GM19455 (cell line): Measurements from ENCODE around the gene SRGAP2B.
"Not testable (repeated sequence)": the region's sequence is repeated elsewhere in the genome, so short reads cannot be mapped to it uniquely, and the experiment has no call there.

Experiments used
- ATAC-seq: cut with Tn5 transposase; IDR thresholded peaks from one replicate; pipeline ENCODE4 v1.9.1; 2021; ENCODE audit not compliant: unreplicated experiment

SRGAP2B gene

GRCh38 chr1:145093517-145094149 is 1.5 kb downstream of the SRGAP2B start:
- not testable (repeated sequence) for ATAC-seq

DNA sequence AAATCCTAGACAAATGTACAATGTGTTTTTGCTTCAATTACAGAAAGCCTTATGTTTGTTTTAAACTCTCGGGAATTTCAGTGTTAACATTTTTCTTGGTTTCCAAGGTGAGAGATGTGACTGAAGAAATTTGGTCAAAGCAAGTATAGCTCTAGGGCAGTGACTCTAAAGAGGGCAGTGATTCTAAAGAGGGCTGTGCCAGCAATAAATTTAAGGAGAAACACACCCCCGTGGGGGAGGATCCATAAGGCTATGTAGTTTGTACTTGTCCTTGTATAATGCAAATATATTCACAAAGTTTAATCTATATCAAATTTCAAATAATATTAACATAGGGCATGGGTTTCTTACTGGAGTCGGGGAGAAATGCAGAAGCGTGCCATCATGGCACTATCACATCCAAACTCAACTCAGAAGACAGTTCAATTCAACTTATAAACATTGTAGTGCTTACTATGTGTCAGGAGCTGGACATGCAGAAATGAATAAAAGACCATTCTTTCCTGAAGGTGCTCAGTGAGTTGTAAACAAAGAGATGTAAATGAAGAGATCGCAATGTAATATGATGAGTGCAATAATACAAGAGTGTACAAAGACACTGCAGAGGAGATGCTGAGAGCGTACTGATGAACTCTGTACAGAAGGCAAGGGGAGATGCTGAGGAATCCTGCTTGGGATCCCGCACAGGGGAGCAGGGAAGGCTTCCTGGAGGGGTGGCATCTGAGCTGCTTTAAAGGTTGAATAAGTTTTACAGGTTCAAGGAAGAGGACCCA is 12.5 kb downstream of the SRGAP2B start:
- ATAC-seq, result not testable (repeated sequence)

DNA sequence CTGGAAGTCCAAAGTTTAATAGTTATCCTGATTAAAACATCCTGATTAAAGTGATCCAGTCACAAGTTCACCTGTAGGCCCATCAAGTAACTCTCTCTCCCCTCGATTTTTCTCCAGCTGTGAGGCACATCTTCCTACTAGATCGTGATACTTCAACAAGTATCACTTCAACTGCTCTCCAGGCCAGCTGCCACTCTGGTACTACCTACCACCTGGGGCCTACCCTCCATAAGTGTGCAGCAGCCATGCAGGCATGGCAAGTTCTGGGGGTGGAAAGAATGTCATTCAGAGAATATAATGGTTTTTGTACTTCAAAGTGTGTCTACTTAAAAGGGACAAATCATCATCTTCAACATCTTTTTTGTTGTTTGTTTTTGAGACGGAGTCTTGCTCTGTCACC is 14.9 kb downstream of the SRGAP2B start:
- ATAC-seq, result not testable (repeated sequence)

DNA sequence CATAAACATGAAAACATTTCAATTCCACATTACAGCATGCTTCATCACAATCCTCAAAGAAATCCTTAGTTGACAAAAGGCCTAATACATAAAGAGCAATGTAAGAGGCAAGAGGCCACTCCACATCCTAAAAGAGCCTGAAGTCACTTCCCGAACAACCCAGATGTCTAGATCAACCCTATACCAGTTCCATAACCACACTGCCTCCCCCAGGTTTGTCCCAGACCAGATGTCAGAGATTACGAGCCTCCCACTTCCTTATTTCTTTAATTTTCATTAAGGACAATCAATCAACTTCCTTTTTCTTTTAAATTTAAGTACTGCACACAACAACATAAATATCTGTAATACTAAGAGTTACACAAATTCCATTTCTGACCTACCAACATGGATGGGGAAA is 15.4 kb downstream of the SRGAP2B start:
- ATAC-seq, result not testable (repeated sequence)

GRCh38 chr1:145078787-145079370 is 16.2 kb downstream of the SRGAP2B start:
- ATAC-seq, result not testable (repeated sequence)

DNA sequence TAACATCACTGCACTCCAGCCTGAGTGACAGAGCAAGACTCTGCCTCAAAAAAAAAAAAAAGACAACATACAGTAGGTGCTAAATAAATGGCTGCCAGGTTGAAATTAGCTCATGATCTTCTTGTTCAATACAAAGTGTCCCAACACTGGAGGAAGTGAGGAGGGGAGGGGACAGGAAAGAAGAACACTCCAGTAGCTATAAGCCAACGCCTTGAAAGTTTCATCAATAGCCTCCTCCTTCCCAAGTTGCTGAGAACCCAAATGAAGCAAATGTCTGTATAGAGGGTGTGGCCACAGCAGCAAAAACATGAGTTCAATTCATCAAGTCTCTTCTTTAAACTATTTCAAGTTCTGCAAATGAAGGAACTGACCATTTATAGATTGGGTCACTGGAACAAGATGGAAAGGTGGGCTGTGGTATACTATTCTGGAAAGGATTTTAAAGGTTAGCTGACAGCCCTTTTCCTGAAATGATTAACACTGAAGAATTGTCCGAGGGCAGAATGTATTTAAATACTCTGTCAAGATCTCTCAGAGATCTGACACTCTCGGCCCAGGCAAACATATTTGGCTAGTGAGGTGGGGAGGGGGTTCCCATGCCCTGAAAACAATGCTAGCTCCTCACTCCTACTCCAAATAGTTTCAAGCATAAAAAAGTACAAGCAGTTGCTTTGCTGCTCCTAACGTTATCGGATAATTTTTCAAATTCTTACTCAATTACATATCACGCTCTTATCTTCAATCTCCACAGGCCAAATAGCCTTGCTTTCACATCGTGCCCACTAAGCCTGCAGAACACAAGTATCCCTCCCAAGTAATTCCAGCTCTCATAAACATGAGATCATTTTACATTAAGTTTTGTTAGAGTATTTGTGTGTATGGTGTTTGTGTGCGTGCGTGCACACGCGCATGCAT is 17.0 kb downstream of the SRGAP2B start:
- ATAC-seq, result not testable (repeated sequence)

DNA sequence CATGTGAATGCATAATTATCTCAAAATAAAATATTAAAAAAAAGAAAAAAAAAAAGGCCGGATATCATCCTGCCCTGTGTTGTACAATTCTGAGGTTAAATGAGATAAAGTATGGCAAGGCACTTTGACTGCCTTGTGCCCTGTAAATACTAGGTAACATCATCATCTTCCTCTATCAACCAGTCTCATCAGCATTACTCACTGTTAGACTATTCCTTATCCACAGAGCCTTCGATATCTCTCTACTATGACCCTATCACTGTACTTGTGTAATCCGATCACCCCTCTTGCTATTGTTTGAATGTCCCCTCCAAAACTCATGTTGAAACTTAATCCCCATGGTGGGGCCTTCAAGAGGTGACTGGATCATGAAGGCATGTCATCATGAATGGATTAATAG is 18.3 kb downstream of the SRGAP2B start:
- not testable (repeated sequence) for ATAC-seq

DNA sequence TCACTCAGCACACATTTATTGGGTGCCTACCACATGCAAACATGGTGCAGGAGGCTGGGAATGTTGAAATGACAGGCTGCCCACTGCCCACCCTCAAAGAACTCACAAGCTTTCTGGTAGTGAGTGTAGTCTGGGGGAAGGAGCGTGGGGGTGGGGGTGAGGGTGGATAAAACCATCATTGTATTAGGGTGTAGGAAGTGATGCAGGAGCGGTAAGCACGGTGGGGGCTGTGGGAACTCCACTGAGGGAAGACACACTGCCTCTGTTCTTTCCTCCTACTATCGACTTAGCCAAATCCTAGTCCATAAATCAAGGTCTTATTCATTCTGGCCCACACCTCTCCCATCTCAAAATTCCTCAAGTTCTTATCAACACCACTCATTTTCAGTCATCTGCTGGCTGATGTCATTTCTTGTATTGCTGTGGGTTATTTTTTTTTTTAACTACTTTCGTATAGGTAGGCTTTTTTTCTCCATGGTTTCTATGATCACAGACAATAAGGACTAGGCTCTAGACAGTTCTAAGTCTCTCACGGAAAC is 21.0 kb downstream of the SRGAP2B start:
- ATAC-seq, result not testable (repeated sequence)

GRCh38 chr1:145071569-145071968 is 23.6 kb downstream of the SRGAP2B start:
- ATAC-seq, result not testable (repeated sequence)

- not testable (repeated sequence) for ATAC-seq
These were observed 28.6 kb downstream of the SRGAP2B start for GRCh38 chr1:145066486-145066885.

- ATAC-seq, result not testable (repeated sequence)
These were observed 29.8 kb downstream of the SRGAP2B start for GRCh38 chr1:145065194-145065826.

- ATAC-seq, result not testable (repeated sequence)
These were observed 31.0 kb downstream of the SRGAP2B start for GRCh38 chr1:145063941-145064648.

DNA sequence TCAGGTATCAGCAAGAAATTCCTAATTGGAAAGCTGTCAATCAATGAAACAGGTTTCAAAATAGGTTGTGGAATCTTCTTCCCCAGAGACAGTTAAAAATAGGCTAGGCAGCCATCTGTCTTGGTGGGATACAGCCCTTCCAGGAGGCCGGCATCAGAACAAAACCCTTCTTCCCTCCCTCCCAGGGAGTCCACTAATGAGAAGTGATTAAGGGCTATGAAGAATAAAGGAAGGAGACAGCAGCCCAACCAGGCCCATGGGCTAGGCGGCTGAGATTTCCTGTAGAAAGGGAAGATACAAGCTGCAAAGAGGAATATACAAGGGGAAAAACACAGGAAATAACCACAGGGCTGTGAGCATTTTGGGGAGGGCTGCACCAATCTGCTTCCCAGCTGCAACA is 31.8 kb downstream of the SRGAP2B start:
- ATAC-seq, result not testable (repeated sequence)

- not testable (repeated sequence) for ATAC-seq
These were observed 36.9 kb downstream of the SRGAP2B start for GRCh38 chr1:145058184-145058583.

DNA sequence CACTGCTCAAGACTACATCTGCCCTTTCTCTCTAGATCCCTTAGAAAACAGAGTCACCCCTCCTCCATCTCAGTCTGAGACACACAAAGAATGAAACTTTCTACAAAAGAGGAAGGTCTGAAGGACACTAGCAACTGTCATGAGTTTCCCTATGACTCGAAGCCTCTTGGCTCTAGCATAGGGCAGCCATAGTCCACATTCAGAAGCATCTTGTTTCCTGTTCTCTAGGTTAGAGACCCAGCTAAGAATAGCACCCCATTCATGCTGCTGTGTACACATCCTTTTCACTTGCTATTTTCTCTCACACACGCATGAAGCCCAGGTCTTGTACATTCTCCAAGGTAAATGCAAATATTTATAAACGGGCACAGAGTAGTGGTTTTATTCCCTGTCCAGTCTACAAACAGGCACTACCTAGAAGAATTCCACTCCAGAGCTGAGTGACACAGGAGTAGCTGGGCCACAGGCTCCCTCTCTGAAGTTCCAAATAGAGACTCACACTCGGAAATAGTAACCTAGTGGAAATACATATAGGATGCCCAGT is 39.8 kb downstream of the SRGAP2B start:
- ATAC-seq, result peak; percentile 99

GRCh38 chr1:145053428-145053827 is 41.7 kb downstream of the SRGAP2B start:
- ATAC-seq, result not testable (repeated sequence)

DNA sequence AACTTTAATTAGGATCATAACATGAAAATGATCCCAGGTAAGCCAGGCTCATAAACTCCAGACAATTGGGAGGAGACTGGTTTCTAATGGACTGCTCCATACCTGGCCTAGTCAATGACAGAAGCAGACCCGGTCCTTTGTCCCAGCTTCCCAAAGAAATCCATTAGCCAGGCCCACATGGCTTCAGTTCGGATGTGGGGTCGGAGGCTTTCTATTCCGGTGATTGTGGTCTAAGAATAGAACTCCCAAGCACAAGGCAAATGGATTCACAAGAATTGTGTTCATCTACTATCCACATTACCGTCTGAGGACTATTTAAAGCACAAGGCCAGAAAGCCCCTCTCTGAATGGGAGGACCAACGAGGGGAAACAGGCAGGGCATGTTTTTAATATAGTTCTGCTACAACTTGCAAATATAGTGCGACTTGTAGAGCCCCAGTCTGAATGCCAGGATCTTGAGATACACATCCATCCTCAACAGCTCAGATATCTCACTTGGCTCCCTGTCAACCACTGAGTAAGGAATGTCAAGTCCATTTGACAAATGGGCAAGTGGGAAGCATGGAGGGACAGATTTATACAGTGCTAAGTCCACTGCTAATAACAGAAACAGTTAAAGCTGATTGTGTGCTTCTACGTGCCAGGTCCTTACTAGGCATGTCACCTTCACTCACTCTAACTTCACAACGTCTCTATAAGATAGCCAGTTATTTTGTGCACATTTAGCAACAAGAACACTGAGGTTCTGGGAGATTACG is 42.9 kb downstream of the SRGAP2B start:
- ATAC-seq, result not testable (repeated sequence)

- not testable (repeated sequence) for ATAC-seq
These were observed 46.8 kb downstream of the SRGAP2B start for GRCh38 chr1:145048181-145048856.
